SK-N-SH (cell line): ENCODE measurements around the gene SH3BGRL3. TPM values are rescaled to one million over a fixed set of nuclear protein-coding genes. Genes with fewer than 3 reads are reported as not detected.
A peak's percentile ranks its signal among the peaks of the same experiment; 100 is the strongest.

Source experiments
- CTCF ChIA-PET: fragments of 300-600, 350-600 bp; formaldehyde crosslinking; extraction: SDS; loops from one replicate; lab custom pipeline; 2021; lab: Yijun Ruan, JAX
- POLR2A ChIA-PET: fragments of 350-600 bp; sonication (Branson Sonifier 250); formaldehyde crosslinking; extraction: SDS; loops from one replicate; lab custom pipeline; 2020; ENCODE audit warnings: antibody characterized with exemption, inconsistent platforms; lab: Yijun Ruan, JAX
- DNase-seq: peaks from one replicate; pipeline ENCODE4 v3.0.0; 2012
- H2AFZ ChIP-seq: fragments of 200-600 bp; sonication (generic); 2 replicates; pipeline ENCODE4 v1.8.1; 2016; ENCODE audit warnings: antibody characterized with exemption, mild to moderate bottlenecking, low read depth
- H3F3A ChIP-seq: fragments of 200-600 bp; sonication (generic); replicated peaks from 2 replicates; pipeline ENCODE3; 2016; ENCODE audit warnings: antibody characterized with exemption, mild to moderate bottlenecking; ENCODE audit not compliant: insufficient read depth
- H3K27ac ChIP-seq, 2 experiments: fragments of 200-500 bp in 1 of 2; fragments of 200-600 bp in 1 of 2; sonication (Bioruptor generic) in 1 of 2; sonication (generic), shearing (Covaris generic) in 1 of 2; 2 replicates each; pipeline versions ENCODE4 v1.5.1 to v1.6.1; 2014 to 2016; ENCODE audit warnings: low read depth in 2 of 2, inconsistent platforms in 1 of 2, low read length in 1 of 2, mild to moderate bottlenecking in 1 of 2, mixed read lengths in 1 of 2
- H3K27me3 ChIP-seq: fragments of 200-600 bp; sonication (generic), shearing (Covaris generic); 2 replicates; pipeline ENCODE4 v1.6.1; 2016; ENCODE audit warnings: mixed run types; ENCODE audit not compliant: insufficient read depth
- H3K36me3 ChIP-seq, 2 experiments: fragments of 200-500 bp in 1 of 2; fragments of 200-600 bp in 1 of 2; sonication (Bioruptor generic) in 1 of 2; sonication (generic) in 1 of 2; replicated peaks in 1 of 2; 2 replicates each; pipeline versions ENCODE3 to v1.5.1; 2014 to 2016; ENCODE audit warnings: low read length in 1 of 2, mild to moderate bottlenecking in 1 of 2; ENCODE audit not compliant: insufficient read depth in 2 of 2, control insufficient read depth in 1 of 2
- H3K4me1 ChIP-seq, 2 experiments: fragments of 200-500 bp in 1 of 2; fragments of 200-600 bp in 1 of 2; sonication (Bioruptor generic) in 1 of 2; sonication (generic), shearing (Covaris generic) in 1 of 2; 2 replicates each; pipeline versions ENCODE4 v1.5.1 to v1.6.1; 2014 to 2016; ENCODE audit warnings: low read depth in 1 of 2, low read length in 1 of 2, mixed run types in 1 of 2; ENCODE audit not compliant: insufficient read depth in 2 of 2, control insufficient read depth in 1 of 2
- H3K4me2 ChIP-seq: fragments of 200-600 bp; sonication (generic), shearing (Covaris generic); 2 replicates; pipeline ENCODE4 v1.6.1; 2017; ENCODE audit warnings: mixed run types
- H3K4me3 ChIP-seq, 2 experiments: fragments of 200-500 bp in 1 of 2; fragments of 200-600 bp in 1 of 2; sonication (Bioruptor generic) in 1 of 2; sonication (generic), shearing (Covaris generic) in 1 of 2; 2 replicates each; pipeline versions ENCODE4 v1.5.1 to v1.8.1; 2014 to 2016; ENCODE audit warnings: low read depth in 2 of 2, inconsistent platforms in 1 of 2, low read length in 1 of 2, mild to moderate bottlenecking in 1 of 2, mixed read lengths in 1 of 2, moderate library complexity in 1 of 2
- H3K79me2 ChIP-seq: fragments of 200-600 bp; sonication (generic); 2 replicates; pipeline ENCODE4 v1.8.1; 2017; ENCODE audit warnings: mild to moderate bottlenecking; ENCODE audit not compliant: insufficient read depth
- H3K9ac ChIP-seq: fragments of 200-600 bp; sonication (generic); 2 replicates; pipeline ENCODE4 v1.6.1; 2017; ENCODE audit warnings: mixed run types
- H3K9me2 ChIP-seq: fragments of 200-600 bp; sonication (generic); 2 replicates; pipeline ENCODE4 v1.6.1; 2017; ENCODE audit warnings: mixed run types
- H3K9me3 ChIP-seq: fragments of 200-600 bp; sonication (generic); 2 replicates; pipeline ENCODE4 v1.6.1; 2017; ENCODE audit warnings: mixed run types, mild to moderate bottlenecking, moderate library complexity
- H4K20me1 ChIP-seq: fragments of 200-600 bp; sonication (generic); 2 replicates; pipeline ENCODE4 v1.6.1; 2017; ENCODE audit warnings: mild to moderate bottlenecking, mixed run types; ENCODE audit not compliant: insufficient read depth
- FOSL2 ChIP-seq: IDR thresholded peaks from 2 replicates; pipeline ENCODE4 v1.4.0; 2012; ENCODE audit warnings: low read depth, mild to moderate bottlenecking, moderate library complexity, borderline replicate concordance
- GATA2 ChIP-seq: sonication (generic); formaldehyde crosslinking; IDR thresholded peaks from 2 replicates; pipeline ENCODE4 v1.5.0; 2020; ENCODE audit warnings: mild to moderate bottlenecking, missing genetic modification reagents
- JUND ChIP-seq: IDR thresholded peaks from 2 replicates; pipeline ENCODE4 v1.4.0; 2012
- NRF1 ChIP-seq: IDR thresholded peaks from 2 replicates; pipeline ENCODE4 v1.6.1; 2012; ENCODE audit warnings: low read depth, mild to moderate bottlenecking, low read length
- RAD21 ChIP-seq: IDR thresholded peaks from 2 replicates; pipeline ENCODE4 v1.6.1; 2012; ENCODE audit warnings: mild to moderate bottlenecking, low read length
- RFX5 ChIP-seq: IDR thresholded peaks from 2 replicates; pipeline ENCODE4 v1.6.1; 2012; ENCODE audit warnings: mild to moderate bottlenecking, improper control_type of control experiment, low read length
- WGBS: methylation state at CpG from one replicate; pipeline ENCODE4 v1.1.6; 2017; ENCODE audit warnings: low lambda C conversion rate; 5-methylcytosine and 5-hydroxymethylcytosine counted together
- polyA plus RNA-seq, 3 experiments: library from polyadenylated mRNA; depleted of rRNA; stranded (reverse); fragments of >200 nt; gene quantifications; 2 replicates each; pipeline ENCODE4 v1.2.3, GENCODE V29; 2012
- TF ChIP-seq, protein P1 (sequence below): IDR thresholded peaks from 2 replicates; pipeline ENCODE4 v1.4.0; 2012; ENCODE audit warnings: low read depth, borderline replicate concordance
- TF ChIP-seq, protein P2 (sequence below): IDR thresholded peaks from 2 replicates; pipeline ENCODE4 v1.4.0; 2012; ENCODE audit warnings: low read depth, borderline replicate concordance
- TF ChIP-seq, protein P3 (sequence below): IDR thresholded peaks from 2 replicates; pipeline ENCODE4 v1.6.1; 2012; ENCODE audit warnings: mild to moderate bottlenecking, low read depth, low read length, moderate library complexity
- TF ChIP-seq, protein P4 (sequence below): IDR thresholded peaks from 2 replicates; pipeline ENCODE4; 2012

The SH3BGRL3 gene
- polyA plus RNA-seq, 1 of the 3 experiments (the other 2 are of a cell fraction), result 202 TPM

DNA sequence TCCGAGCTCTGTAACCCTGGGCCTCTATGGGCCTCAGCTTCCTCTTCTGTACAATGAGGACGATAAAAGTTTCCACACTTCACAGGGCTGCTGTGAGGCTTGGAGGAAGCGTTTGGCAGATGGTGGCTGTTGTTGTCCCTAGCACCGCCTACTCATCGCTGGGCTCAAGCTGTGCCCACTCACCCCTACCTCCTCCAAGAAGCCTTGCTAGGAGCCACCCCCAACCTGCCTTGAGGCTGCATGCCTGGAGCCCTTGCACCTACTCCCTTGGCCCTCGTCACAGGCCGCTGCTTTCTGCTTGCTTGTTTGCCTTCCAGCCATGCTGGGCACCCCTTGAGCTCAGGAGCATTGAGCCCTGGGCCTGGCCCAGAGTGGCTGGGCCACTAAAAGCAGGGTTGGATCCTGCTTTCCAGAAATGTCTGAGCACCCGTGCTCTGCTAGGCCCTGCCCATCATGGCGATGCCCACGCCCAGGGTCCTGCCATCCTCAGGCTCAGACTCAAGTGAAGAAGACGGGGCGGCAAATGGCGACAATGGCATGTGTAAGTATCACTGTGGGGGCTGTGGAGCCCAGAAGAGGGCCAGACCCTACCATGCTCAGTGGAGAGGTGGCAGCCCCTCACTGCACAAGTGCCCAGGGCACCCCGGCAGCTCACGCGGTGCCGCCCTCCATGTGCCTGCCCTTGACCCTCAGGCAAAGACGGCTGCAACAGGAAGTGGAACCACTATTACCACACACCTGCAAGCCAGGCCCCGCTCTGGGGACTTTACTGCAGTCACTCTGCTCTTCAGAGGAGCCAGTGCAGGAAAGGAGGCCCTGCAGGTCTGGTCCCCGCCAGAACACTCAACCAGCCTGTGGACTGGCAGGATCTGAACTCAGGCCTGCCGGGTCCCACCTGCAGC is 9.5 kb downstream of the SH3BGRL3 start:
- Histone ChIP-seq H3K4me1 (peaks cover 9 to 30% of the 10 kb centered on the region in 2 experiments; a peak in 3 of 4 replicates), H3K27ac (no peak overlapping the region; a peak in 1 of 4 replicates), H3K9me2 (no peaks in the 10 kb centered on the region), H3K27me3 (no peaks in the 10 kb centered on the region), H3K4me2 (no peak overlapping the region), H3K9ac (no peak overlapping the region), H2AFZ (no peak overlapping the region), H3K4me3 (no peak overlapping the region), H4K20me1 (peaks cover 2% of the 10 kb centered on the region; the same call in 1 of the 2 replicates), H3K9me3 (no peaks in the 10 kb centered on the region), H3F3A (peaks cover 8% of the 10 kb centered on the region), H3K79me2 (peaks cover 7% of the 10 kb centered on the region; the same call in 1 of the 2 replicates), H3K36me3 (no peaks in the 10 kb centered on the region)
- 97% methylated on average over 14 of the region's 21 CpGs for WGBS
- CTCF ChIA-PET, result interaction anchor here (1.0 to 10.7 kb wide), 8 partner anchors 10 to 185 kb away, joined by 3 to 213 read pairs (median 7); partner anchors contain the start of genes CD52, CEP85 and SH3BGRL3
- no peak for DNase-seq
- POLR2A ChIA-PET, result interaction anchor here (2.7 kb wide), 1 partner anchor 10 kb away, joined by 10 read pairs; the partner anchor contains the start of gene SH3BGRL3
- TF ChIP-seq JUND, result no peak
- TF ChIP-seq, protein P1, sequence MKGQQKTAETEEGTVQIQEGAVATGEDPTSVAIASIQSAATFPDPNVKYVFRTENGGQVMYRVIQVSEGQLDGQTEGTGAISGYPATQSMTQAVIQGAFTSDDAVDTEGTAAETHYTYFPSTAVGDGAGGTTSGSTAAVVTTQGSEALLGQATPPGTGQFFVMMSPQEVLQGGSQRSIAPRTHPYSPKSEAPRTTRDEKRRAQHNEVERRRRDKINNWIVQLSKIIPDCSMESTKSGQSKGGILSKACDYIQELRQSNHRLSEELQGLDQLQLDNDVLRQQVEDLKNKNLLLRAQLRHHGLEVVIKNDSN, result no peak
- TF ChIP-seq NRF1, result no peak
- no peak for TF ChIP-seq GATA2 (CRISPR knock-in tag)
- no peak for TF ChIP-seq RFX5
- TF ChIP-seq, protein P2, sequence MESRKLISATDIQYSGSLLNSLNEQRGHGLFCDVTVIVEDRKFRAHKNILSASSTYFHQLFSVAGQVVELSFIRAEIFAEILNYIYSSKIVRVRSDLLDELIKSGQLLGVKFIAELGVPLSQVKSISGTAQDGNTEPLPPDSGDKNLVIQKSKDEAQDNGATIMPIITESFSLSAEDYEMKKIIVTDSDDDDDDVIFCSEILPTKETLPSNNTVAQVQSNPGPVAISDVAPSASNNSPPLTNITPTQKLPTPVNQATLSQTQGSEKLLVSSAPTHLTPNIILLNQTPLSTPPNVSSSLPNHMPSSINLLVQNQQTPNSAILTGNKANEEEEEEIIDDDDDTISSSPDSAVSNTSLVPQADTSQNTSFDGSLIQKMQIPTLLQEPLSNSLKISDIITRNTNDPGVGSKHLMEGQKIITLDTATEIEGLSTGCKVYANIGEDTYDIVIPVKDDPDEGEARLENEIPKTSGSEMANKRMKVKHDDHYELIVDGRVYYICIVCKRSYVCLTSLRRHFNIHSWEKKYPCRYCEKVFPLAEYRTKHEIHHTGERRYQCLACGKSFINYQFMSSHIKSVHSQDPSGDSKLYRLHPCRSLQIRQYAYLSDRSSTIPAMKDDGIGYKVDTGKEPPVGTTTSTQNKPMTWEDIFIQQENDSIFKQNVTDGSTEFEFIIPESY, result no peak

DNA sequence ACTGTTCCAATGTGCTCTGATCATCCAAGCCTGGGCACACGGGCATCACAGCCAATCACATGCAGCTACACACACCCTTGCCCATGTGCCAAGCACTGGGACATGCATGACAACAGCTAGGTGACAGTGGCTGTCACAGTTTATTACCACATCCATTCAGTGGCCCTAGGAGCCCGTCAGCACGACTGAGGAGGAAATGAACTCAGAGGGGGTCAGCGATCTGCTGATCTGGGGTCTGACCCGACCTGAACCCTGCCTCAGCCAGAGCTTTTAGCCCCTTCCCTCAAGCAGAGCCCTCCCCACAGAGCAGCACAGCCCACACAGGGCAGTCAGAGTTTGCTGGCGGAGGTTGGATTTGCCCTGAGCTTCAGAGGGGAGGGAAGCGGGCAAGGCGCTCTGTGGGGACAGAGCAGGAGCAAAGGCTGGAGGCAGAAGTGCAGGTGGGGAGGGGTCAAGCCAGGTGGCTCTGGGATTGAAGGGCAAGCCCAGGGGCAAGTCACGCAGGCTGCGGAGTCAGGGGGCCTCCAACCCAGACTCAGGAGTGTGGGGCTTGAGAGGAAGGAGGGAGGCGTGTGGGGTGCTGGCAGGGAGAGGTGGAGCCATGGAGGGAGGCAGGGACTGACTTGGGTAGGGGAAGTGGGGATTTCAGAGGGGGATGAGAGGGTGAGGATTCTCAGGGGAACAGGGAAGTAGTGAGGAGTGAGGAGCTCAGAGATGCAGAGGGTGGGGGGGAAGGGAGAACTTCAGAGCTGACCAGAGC is 10.4 kb downstream of the SH3BGRL3 start:
- Histone ChIP-seq H3K9me3 (no peaks in the 10 kb centered on the region), H4K20me1 (no peaks in the 10 kb centered on the region), H3F3A (peaks cover 5% of the 10 kb centered on the region), H3K4me2 (no peak overlapping the region), H3K27me3 (no peaks in the 10 kb centered on the region), H3K4me3 (no peak overlapping the region), H2AFZ (no peak overlapping the region), H3K9ac (no peak overlapping the region), H3K79me2 (peaks cover 2% of the 10 kb centered on the region; the same call in 1 of the 2 replicates), H3K4me1 (peaks cover under 1 to 30% of the 10 kb centered on the region in 2 experiments; a peak in 2 of 4 replicates), H3K9me2 (no peaks in the 10 kb centered on the region), H3K27ac (peak overlapping the region in 1 of 2 experiments; percentile 31; a peak in 1 of 4 replicates), H3K36me3 (no peaks in the 10 kb centered on the region)
- CTCF ChIA-PET, result interaction anchor here (1.1 to 10.7 kb wide), 6 partner anchors 11 to 126 kb away, joined by 3 to 213 read pairs (median 14); partner anchors contain the start of genes CD52 and SH3BGRL3
- TF ChIP-seq, protein P3, sequence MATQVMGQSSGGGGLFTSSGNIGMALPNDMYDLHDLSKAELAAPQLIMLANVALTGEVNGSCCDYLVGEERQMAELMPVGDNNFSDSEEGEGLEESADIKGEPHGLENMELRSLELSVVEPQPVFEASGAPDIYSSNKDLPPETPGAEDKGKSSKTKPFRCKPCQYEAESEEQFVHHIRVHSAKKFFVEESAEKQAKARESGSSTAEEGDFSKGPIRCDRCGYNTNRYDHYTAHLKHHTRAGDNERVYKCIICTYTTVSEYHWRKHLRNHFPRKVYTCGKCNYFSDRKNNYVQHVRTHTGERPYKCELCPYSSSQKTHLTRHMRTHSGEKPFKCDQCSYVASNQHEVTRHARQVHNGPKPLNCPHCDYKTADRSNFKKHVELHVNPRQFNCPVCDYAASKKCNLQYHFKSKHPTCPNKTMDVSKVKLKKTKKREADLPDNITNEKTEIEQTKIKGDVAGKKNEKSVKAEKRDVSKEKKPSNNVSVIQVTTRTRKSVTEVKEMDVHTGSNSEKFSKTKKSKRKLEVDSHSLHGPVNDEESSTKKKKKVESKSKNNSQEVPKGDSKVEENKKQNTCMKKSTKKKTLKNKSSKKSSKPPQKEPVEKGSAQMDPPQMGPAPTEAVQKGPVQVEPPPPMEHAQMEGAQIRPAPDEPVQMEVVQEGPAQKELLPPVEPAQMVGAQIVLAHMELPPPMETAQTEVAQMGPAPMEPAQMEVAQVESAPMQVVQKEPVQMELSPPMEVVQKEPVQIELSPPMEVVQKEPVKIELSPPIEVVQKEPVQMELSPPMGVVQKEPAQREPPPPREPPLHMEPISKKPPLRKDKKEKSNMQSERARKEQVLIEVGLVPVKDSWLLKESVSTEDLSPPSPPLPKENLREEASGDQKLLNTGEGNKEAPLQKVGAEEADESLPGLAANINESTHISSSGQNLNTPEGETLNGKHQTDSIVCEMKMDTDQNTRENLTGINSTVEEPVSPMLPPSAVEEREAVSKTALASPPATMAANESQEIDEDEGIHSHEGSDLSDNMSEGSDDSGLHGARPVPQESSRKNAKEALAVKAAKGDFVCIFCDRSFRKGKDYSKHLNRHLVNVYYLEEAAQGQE, result no peak
- no peak for TF ChIP-seq FOSL2
- no peak for TF ChIP-seq RAD21
- TF ChIP-seq, protein P4, sequence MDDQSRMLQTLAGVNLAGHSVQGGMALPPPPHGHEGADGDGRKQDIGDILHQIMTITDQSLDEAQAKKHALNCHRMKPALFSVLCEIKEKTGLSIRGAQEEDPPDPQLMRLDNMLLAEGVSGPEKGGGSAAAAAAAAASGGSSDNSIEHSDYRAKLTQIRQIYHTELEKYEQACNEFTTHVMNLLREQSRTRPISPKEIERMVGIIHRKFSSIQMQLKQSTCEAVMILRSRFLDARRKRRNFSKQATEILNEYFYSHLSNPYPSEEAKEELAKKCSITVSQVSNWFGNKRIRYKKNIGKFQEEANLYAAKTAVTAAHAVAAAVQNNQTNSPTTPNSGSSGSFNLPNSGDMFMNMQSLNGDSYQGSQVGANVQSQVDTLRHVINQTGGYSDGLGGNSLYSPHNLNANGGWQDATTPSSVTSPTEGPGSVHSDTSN, result no peak
- no peak for TF ChIP-seq GATA2 (CRISPR knock-in tag)
- no peak for DNase-seq
- POLR2A ChIA-PET, result interaction anchor here (2.7 kb wide), 1 partner anchor 10 kb away, joined by 10 read pairs; the partner anchor contains the start of gene SH3BGRL3
- 90% methylated on average over 7 of the region's 11 CpGs for WGBS
